PC-3 (cell line): ENCODE data around the gene UGGT2. TPM values are rescaled to one million over a fixed set of nuclear protein-coding genes. Genes with fewer than 3 reads are reported as not detected.

Experiments used
- ATAC-seq: fragments of 200-7000 bp; cut with Tn5 transposase; 2 replicates; pipeline ENCODE4 v1.9.1; 2020; ENCODE audit warnings: mild to moderate bottlenecking, moderate library complexity
- BruUV-seq: library from RNA; stranded (reverse); fragments of 400-500 nt; replicated peaks from 2 replicates; lab custom pipeline; 2021; lab: Mats Ljungman, UMichigan
- CTCF ChIA-PET: fragments of 300-600 bp; sonication (Branson Sonifier 250); formaldehyde crosslinking; loops from one replicate; lab custom pipeline; 2022; ENCODE audit warnings: antibody characterized with exemption; lab: Charles Lee
- POLR2A ChIA-PET: fragments of 300-600 bp; sonication (Branson Sonifier 250); formaldehyde crosslinking; loops from one replicate; lab custom pipeline; 2022; ENCODE audit warnings: antibody characterized with exemption; ENCODE audit not compliant: unreplicated experiment; lab: Charles Lee
- DNase-seq: peaks from one replicate; pipeline ENCODE4 v3.0.0-alpha.2; 2015
- H2AFZ ChIP-seq: fragments of 300-600 bp; sonication (generic); 2 replicates; pipeline ENCODE4 v1.6.0; 2016; ENCODE audit warnings: antibody characterized with exemption, low read length
- H3F3A ChIP-seq: fragments of 300-600 bp; sonication (generic); one replicate; pipeline ENCODE4 v1.6.0; 2017; ENCODE audit warnings: antibody characterized with exemption, low read length, control low read depth, mild to moderate bottlenecking; ENCODE audit not compliant: unreplicated experiment
- H3K27ac ChIP-seq: fragments of 300-600 bp; sonication (generic); 2 replicates; pipeline ENCODE4 v1.5.1; 2016; ENCODE audit warnings: mild to moderate bottlenecking, low read length
- H3K27me3 ChIP-seq: fragments of 300-600 bp; sonication (generic); 2 replicates; pipeline ENCODE4 v1.6.1; 2016; ENCODE audit warnings: low read length, mixed read lengths
- H3K36me3 ChIP-seq: fragments of 300-600 bp; sonication (generic); 2 replicates; pipeline ENCODE4 v1.6.1; 2016; ENCODE audit warnings: low read depth, mixed run types, low read length, mixed read lengths
- H3K4me1 ChIP-seq: fragments of 300-600 bp; sonication (generic); 2 replicates; pipeline ENCODE4 v1.5.1; 2016; ENCODE audit warnings: low read length; ENCODE audit not compliant: insufficient read depth
- H3K4me2 ChIP-seq: fragments of 300-600 bp; sonication (generic); 2 replicates; pipeline ENCODE4 v1.6.0; 2016; ENCODE audit warnings: low read length
- H3K4me3 ChIP-seq: fragments of 300-600 bp; sonication (generic); 2 replicates; pipeline ENCODE4 v1.5.1; 2016; ENCODE audit warnings: mild to moderate bottlenecking, low read length, mixed read lengths
- H3K79me2 ChIP-seq: fragments of 300-600 bp; sonication (generic); 2 replicates; pipeline ENCODE4 v1.6.1; 2017; ENCODE audit warnings: low read length, mixed read lengths
- H3K9ac ChIP-seq: fragments of 300-600 bp; sonication (generic); 2 replicates; pipeline ENCODE4 v1.6.0; 2016; ENCODE audit warnings: mild to moderate bottlenecking, low read length
- H3K9me2 ChIP-seq: fragments of 300-600 bp; sonication (generic); replicated peaks from 2 replicates; pipeline ENCODE4 v1.6.1; 2016; ENCODE audit warnings: mixed run types, low read length, mixed read lengths
- H3K9me3 ChIP-seq: fragments of 300-600 bp; sonication (generic); 2 replicates; pipeline ENCODE4 v1.6.1; 2016; ENCODE audit warnings: low read length, mixed read lengths
- H4K20me1 ChIP-seq: fragments of 300-600 bp; sonication (generic); 2 replicates; pipeline ENCODE4 v1.6.1; 2016; ENCODE audit warnings: low read length, mixed read lengths
- EZH2 ChIP-seq: fragments of 300-600 bp; sonication (generic); IDR thresholded peaks from one replicate; pipeline ENCODE4 v1.6.1; 2017; ENCODE audit warnings: antibody characterized with exemption, mild to moderate bottlenecking, low read length; ENCODE audit not compliant: unreplicated experiment
- EZH2phosphoT487 ChIP-seq: fragments of 300-600 bp; sonication (generic); IDR thresholded peaks from 2 replicates; pipeline ENCODE4 v1.6.1; 2018; ENCODE audit warnings: mild to moderate bottlenecking, antibody characterized with exemption, low read length, borderline replicate concordance
- intact Hi-C: fragments of 100-400 bp; cut with micrococcal nuclease; formaldehyde crosslinking; loops from 2 replicates; pipeline ENCODE4 v1.9.0; 2023
- total RNA-seq: library from RNA; depleted of rRNA; stranded (reverse); fragments of >200 nt; gene quantifications from 2 replicates; pipeline ENCODE4 v1.2.3, GENCODE V29; 2014
- TF ChIP-seq, protein P1 (sequence below): fragments of 300-600 bp; sonication (generic); conservative IDR thresholded peaks from 2 replicates; pipeline ENCODE4 v1.5.1; 2017; ENCODE audit warnings: antibody characterized with exemption, low read depth, mild to moderate bottlenecking, low read length

The UGGT2 gene
- total RNA-seq, 1 experiment from 2014 or later = 24.3 TPM

DNA sequence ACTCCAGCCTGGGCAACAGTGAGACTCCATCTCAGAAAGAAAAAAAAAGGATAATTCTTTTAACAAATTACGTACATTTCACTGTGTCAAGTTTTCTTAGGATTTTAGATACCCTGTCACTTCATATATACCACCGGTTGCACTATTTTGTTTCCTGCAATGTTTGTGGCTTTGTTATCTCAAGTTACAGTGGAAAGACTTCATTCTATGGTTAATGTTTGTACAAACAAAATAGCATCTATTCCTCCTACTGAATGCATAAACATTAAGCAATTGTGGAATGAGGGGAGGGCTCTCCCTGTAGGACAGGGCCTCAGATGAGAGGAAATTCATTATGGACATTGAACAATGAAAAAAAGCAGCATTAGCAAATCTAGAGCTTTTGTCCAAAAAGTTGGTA lies 256.2 kb downstream of the UGGT2 start:
- Histone ChIP-seq H3K27ac (no peak overlapping the region), H3K79me2 (no peaks in the 10 kb centered on the region), H3K9me3 (no peaks in the 10 kb centered on the region), H3K36me3 (peaks cover 7% of the 10 kb centered on the region; the same call in 1 of the 2 replicates), H3K4me2 (no peak overlapping the region), H3K9me2 (no peaks in the 10 kb centered on the region), H3K4me1 (no peaks in the 10 kb centered on the region), H3F3A (no peaks in the 10 kb centered on the region), H3K4me3 (no peak overlapping the region), H3K27me3 (no peaks in the 10 kb centered on the region), H4K20me1 (no peaks in the 10 kb centered on the region), H3K9ac (no peak overlapping the region), H2AFZ (no peak overlapping the region)
- no TSS peak for BruUV-seq
- ChIA-PET CTCF (no interaction called here), POLR2A (no interaction called here)
- no peak for ATAC-seq
- DNase-seq = no peak
- intact Hi-C loops = no loop called here
- no peak for TF ChIP-seq EZH2
- TF ChIP-seq EZH2phosphoT487 = no peak
- TF ChIP-seq, protein P1, sequence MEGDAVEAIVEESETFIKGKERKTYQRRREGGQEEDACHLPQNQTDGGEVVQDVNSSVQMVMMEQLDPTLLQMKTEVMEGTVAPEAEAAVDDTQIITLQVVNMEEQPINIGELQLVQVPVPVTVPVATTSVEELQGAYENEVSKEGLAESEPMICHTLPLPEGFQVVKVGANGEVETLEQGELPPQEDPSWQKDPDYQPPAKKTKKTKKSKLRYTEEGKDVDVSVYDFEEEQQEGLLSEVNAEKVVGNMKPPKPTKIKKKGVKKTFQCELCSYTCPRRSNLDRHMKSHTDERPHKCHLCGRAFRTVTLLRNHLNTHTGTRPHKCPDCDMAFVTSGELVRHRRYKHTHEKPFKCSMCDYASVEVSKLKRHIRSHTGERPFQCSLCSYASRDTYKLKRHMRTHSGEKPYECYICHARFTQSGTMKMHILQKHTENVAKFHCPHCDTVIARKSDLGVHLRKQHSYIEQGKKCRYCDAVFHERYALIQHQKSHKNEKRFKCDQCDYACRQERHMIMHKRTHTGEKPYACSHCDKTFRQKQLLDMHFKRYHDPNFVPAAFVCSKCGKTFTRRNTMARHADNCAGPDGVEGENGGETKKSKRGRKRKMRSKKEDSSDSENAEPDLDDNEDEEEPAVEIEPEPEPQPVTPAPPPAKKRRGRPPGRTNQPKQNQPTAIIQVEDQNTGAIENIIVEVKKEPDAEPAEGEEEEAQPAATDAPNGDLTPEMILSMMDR = no peak

- ChIA-PET POLR2A (no interaction called here), CTCF (no interaction called here)
- no peak for TF ChIP-seq EZH2
- TF ChIP-seq, protein P1 = no peak
- no peak for TF ChIP-seq EZH2phosphoT487
- Histone ChIP-seq H3K27ac (no peak overlapping the region), H3K36me3 (peaks cover 12% of the 10 kb centered on the region; the same call in 1 of the 2 replicates), H3K9ac (no peak overlapping the region), H4K20me1 (no peaks in the 10 kb centered on the region), H3K4me2 (no peak overlapping the region), H3K4me1 (no peaks in the 10 kb centered on the region), H3K79me2 (no peaks in the 10 kb centered on the region), H3K4me3 (no peak overlapping the region), H3K27me3 (no peaks in the 10 kb centered on the region), H3K9me3 (no peaks in the 10 kb centered on the region), H3F3A (no peaks in the 10 kb centered on the region), H3K9me2 (no peaks in the 10 kb centered on the region), H2AFZ (no peak overlapping the region)
- intact Hi-C loops = no loop called here
- no TSS peak for BruUV-seq
- DNase-seq = no peak
- ATAC-seq = no peak
These were observed 259.4 kb downstream of the UGGT2 start for GRCh38 chr13:95793781-95794180.

DNA sequence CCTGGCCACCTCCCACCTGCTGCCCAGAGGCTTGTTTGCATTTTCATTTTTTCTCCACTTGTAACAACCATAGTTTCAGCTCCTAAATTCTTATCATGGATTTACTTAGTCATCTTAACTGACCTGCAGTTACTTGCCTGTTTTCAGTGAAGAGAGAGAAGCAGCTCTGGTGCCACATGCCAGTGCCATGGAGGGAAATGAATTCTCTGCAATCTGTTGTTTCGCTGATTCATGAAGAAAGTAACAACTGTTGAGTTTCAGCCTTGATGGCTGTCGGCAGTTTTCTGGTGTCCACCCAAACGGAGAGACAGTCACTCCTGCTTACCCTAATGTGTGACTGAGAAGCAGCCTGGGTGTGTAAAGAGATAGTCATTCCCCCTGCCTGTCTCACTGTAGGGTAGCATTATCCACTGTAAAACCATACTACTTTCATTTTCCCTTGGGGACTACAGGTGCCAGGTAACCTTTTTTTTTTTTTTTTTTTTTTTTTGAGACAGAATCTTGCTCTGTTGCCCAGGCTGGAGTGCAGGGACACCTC lies 260.1 kb downstream of the UGGT2 start:
- no peak overlapping the region for H2AFZ ChIP-seq
- H3K4me3 ChIP-seq = no peak overlapping the region
- no peaks in the 10 kb centered on the region for H4K20me1 ChIP-seq
- H3K4me1 ChIP-seq = no peaks in the 10 kb centered on the region
- CTCF ChIA-PET = no interaction called here
- H3K36me3 ChIP-seq = peaks cover 12% of the 10 kb centered on the region; the same call in 1 of the 2 replicates
- no peak overlapping the region for H3K4me2 ChIP-seq
- no peak overlapping the region for H3K27ac ChIP-seq
- no TSS peak for BruUV-seq
- no peaks in the 10 kb centered on the region for H3K27me3 ChIP-seq
- ATAC-seq (no peak), DNase-seq (no peak)
- no peaks in the 10 kb centered on the region for H3F3A ChIP-seq
- POLR2A ChIA-PET = no interaction called here
- H3K9me2 ChIP-seq = no peaks in the 10 kb centered on the region
- H3K9me3 ChIP-seq = no peaks in the 10 kb centered on the region
- H3K9ac ChIP-seq = no peak overlapping the region
- no peaks in the 10 kb centered on the region for H3K79me2 ChIP-seq
- intact Hi-C loops = no loop called here
- no peak for TF ChIP-seq EZH2phosphoT487
- no peak for TF ChIP-seq EZH2
- TF ChIP-seq, protein P1 = no peak
